ENCODE results near the gene ZNRF4.
A peak's percentile ranks its signal among the peaks of the same experiment; 100 is the strongest.
"Not testable (repeated sequence)": the region's sequence is repeated elsewhere in the genome, so short reads cannot be mapped to it uniquely, and the experiment has no call there.

ZNRF4 gene

DNA sequence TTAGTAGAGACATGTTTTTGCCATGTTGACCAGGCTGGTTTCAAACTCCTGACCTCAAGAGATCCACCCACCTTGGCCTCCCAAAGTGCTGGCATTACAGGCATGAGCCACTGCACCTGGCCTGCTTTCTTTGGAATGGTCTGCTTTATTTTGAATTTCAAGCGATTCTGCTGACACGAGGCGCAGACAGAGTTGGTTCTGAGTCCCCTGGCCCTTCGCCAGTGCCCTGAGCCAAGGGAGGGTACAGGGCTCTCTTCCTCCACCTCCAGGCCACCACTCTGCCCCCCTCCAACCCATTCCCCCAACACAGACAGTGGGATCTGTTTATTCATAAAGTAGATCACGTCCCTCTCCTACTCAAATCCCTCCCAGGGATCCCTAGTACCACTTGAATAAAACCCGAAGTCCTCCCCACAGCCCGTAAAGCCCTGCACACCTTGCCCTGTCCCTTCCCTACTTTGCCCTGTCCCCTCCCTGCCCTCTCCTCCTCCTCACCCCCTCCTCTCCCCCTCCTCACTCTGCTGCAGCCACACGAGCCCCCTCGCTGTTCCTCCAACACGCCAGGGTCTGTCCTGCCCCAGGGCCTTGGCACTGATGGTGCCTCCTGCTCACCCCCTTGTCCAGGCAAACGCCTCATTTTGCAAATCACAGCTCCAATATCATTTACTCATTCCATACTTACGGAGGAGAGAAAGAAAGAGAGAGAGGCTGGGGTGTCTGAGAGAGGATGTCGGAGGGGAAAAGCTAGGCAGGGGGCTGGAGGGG lies 22.4 kb downstream of the ZNRF4 start:
- no peak for DNase-seq (ENCODE audit: low spot score)

GRCh38 chr19:5478241-5478924 lies 23.2 kb downstream of the ZNRF4 start:
- DNase-seq (ENCODE audit: low spot score) = no peak

DNA sequence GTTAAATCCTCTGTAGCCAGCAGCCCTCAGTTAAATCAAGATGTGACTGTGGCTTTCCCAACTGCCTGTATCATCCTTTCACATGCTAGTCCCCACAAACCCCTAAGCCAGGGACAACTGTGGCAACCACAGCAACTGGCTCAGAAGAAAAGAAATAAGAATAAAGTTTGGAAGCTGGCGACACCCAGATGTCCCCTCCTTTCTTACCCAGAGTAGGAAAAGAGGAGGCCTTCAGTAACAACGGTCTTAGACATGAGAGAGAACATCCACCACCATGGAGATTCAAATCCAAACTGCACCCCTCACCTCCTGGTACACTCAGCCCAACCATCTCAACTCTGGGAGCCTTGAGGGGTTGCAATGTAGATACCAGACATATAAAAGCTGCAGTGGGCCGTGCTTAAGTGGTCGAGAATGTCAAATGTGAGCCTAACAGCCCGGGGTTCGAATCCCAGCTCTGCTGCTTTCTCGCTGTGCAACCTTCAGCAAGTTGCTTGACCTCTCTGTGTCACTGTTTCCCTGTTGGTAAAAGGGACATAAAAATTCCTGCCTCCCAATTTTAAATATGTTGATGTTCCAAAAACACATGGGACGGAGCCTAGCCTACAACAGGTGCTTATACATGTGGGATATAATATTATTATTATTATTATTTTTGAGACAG lies 23.8 kb downstream of the ZNRF4 start:
- no peak for DNase-seq (ENCODE audit: low spot score)

DNA sequence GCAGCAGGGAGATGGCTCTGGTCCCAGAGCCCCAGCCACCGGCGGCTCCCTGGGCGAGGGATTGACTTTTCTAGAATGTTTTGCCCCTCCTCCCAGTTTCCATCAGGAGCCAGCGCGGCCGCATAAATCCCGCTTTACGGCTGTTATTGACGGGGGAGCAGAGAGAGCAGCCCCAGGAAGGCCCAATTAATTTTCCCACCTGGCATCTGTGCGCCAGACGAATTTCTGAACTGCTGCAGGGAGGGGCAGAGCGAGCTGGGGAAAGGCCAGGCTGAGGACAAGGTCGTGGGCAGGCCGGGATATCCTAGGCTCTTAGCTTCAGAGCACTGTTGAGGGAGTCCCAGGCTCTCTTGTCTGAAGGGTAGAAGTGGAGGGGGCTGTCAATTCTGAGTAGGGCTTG lies 24.7 kb downstream of the ZNRF4 start:
- peak; percentile 78 for DNase-seq (ENCODE audit: low spot score)

- no peak for DNase-seq (ENCODE audit: low spot score)
These were observed 25.2 kb downstream of the ZNRF4 start for GRCh38 chr19:5480427-5480836.

- DNase-seq (ENCODE audit: low spot score) = no peak
These were observed 26.7 kb downstream of the ZNRF4 start for GRCh38 chr19:5481957-5482356.

DNA sequence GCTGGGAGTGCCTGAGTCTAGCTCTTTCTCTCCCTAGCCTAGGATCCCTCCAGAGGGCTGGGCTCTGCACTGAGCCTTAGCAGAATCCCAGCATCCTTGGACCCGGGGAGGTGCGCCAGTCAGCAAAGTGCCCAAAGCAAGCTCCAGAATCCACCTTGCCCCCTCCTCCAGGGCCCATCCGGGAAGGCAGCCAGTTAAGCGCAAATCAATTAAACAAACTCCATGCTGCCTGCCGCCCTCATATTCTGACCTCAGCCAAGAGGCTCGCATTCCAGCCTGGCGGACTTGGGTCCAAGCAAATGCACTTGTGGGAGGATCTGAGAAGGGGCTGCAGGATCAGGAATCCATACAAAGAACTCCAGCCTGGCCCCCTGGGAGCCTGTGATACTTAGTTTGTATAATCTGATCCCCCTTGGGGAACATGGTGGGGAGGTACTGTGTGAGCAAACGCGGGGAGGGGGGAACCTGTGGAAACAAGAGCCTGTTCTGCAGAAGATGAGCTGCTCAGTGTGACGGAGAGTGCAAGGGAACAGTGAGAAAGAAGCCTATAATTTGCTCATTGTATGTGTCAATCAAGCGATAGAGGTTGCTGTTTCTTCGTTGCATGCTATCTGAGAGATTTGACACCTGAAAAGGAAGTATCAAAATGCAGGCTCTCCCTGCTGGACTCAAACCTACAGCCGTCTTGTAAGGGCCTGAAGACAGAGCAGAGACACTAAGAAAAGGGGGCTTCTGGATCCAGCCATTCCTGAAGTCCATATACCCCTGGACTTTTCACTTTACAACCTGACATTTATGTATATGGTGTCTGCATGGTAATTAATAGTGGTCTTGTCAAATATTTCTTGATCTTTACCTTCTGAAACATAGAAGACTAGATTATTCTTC lies 29.4 kb downstream of the ZNRF4 start:
- DNase-seq (ENCODE audit: low spot score) = peak; percentile 89

DNA sequence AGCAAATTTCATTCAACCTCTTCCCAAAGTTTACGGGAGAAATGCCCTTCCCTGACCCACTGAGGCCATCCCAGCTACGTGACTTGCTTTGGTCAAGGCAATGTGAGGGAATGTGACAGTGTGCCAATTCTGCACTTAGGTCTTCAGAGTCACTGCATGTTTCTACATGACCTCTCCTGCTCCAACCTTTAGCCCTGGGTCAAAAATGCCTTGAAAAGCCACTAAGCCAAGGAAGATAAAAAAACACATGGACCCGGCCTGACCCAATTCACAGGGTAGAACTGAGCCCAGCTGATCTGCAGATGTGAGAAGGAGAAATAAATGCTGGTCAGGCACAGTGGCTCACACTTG lies 30.0 kb downstream of the ZNRF4 start:
- DNase-seq (ENCODE audit: low spot score) = no peak

DNA sequence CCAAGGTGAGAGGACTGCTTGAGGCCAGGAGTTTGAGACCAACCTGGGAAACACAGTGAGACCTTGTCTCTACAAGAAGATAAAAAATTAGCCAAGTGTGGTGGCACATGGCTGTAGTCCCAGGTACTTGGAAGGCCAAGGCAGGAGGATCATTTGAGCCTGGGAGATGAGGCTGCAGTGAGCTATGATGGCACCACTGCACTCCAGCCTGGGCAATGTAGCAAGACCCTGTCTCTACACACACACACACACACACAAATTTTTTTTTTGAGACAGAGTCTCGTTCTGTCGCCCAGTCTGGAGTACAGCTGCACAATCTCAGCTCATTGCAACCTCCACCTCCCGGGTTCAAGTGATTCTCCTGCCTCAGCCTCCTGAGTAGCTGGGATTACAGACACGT lies 30.4 kb downstream of the ZNRF4 start:
- DNase-seq (ENCODE audit: low spot score) = not testable (repeated sequence)

- DNase-seq (ENCODE audit: low spot score) = no peak
These were observed 32.0 kb downstream of the ZNRF4 start for GRCh38 chr19:5487222-5487621.

DNA sequence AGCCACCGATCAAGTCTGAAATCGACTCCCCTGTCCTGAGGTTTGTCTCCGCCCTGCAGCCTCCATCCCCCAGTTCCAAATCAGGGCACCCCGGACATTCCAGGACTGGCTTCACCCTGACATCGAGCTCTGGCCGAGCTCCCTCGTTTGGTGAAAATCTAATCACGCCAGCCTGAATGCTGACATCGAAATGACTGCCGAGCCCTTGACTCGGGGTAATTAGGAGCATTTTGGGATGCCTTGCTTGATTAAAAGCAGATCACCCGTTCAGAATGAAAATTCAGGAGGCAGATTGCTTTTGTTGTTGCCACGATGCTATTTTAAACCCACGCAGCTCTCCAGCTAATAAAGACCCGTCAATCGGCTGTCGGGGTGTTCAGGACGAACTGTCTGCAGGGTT lies 34.3 kb downstream of the ZNRF4 start:
- no peak for DNase-seq (ENCODE audit: low spot score)

GRCh38 chr19:5491565-5491964 lies 36.3 kb downstream of the ZNRF4 start:
- DNase-seq (ENCODE audit: low spot score) = no peak

GRCh38 chr19:5492281-5492634 lies 37.0 kb downstream of the ZNRF4 start:
- no peak for DNase-seq (ENCODE audit: low spot score)

- no peak for DNase-seq (ENCODE audit: low spot score)
These were observed 37.6 kb downstream of the ZNRF4 start for GRCh38 chr19:5492635-5493409.

DNA sequence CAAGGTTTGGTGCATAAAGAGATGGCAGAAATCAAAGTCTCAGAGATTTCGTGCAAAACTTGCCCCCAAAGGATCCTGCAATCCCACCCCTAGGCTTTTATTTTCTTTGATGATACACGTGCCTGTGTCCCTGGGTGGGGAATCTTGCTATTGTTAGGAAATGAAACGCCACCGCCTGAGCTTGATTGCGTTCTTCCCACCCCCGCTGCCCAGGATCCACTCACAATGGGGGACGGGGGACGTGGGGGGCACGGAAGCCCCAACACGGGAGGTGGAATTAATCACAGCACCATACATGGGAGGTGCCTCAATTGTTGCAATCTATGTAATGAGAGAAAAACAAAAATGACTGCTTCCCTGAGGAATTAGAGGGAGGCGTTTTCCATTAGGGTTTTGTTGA lies 39.6 kb downstream of the ZNRF4 start:
- no peak for DNase-seq (ENCODE audit: low spot score)

GRCh38 chr19:5495792-5496191 lies 40.6 kb downstream of the ZNRF4 start:
- no peak for DNase-seq (ENCODE audit: low spot score)

GRCh38 chr19:5497297-5497696 lies 42.1 kb downstream of the ZNRF4 start:
- no peak for DNase-seq (ENCODE audit: low spot score)

DNA sequence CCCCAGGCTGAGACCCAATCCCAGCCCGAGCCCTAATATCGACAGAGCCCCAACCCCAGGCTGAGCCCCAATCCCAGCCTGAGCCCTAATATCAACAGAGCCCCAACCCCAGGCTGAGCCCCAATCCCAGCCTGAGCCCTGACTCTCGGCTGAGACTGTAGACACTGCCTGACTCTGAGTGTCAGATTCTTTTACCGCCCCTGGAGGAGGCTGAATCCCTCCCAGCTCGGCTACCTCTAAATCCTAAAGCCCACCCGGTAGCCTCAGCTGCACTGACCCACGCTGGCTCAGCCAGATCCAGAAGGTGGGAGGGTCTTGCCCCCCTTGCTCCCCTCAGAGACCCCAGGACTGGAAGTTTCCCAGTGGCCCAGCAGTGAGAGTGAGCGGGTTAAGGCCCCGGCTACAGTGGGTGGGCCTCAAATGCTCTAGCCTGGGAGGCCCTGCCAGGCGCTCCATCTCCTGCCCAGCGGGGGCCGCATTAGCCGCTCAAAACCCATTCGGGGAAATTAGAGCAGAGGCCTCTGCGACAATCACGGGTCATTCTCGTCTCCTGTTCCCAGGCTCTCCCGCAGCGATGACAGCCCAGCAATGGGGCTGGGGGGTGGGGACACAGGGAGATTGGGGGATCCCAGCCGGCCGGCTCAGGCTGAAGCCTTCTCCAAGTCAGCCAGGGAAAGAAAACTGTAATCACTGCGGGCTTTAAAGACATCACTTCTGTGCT lies 43.8 kb downstream of the ZNRF4 start:
- no peak for DNase-seq (ENCODE audit: low spot score)

DNA sequence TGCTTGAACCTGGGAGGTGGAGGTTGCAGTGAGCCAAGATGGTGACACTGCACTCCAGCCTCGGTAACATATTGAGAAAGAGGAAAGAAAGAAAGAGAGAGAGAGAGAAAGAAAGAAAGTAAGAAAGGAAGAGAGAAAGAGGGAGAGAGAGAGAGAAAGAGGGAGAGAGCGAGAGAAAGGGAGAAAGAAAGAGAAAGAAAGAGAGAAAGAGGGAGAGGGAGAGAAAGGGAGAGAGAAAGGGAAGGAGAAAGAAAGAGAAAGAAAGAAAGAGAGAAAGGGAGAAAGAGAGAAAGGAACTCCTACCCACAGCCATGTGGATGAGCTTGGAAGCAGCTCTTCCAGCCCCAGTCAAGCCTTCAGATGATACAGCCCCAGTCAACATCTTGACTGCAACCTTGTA lies 46.7 kb downstream of the ZNRF4 start:
- no peak for DNase-seq (ENCODE audit: low spot score)

DNA sequence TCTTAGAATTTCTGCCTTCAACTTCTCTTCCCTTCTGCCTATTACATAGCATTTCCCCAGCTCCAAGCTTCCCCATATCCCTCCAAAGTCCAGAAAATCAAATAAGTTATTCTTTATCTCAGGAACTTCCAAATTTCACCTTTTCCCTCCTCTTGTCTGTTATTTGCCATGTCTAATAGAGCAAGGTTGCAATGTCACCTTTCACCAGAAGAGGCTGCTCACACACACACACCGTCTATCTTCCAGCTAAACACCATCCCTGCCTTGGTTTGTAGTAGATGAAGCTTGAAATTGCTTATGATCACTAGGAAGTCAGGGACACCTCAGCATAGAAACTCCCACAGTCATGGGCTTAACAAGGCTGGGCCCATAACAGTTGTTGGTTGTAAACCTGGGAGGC lies 48.4 kb downstream of the ZNRF4 start:
- no peak for DNase-seq (ENCODE audit: low spot score)

GRCh38 chr19:5504114-5504513 lies 48.9 kb downstream of the ZNRF4 start:
- no peak for DNase-seq (ENCODE audit: low spot score)
